HepG2 (cell line): Measurements from ENCODE around the gene TRPC4AP. TPM values are rescaled to one million over a fixed set of nuclear protein-coding genes. Genes with fewer than 3 reads are reported as not detected.
A peak's percentile ranks its signal among the peaks of the same experiment; 100 is the strongest.

Source experiments
- ATAC-seq: fragments of 200-7000 bp; cut with Tn5 transposase; 3 replicates; pipeline ENCODE4 v1.9.1; 2020; ENCODE audit warnings: mild to moderate bottlenecking, moderate library complexity
- BruUV-seq: library from RNA; stranded (reverse); fragments of 400-500 nt; replicated peaks from 2 replicates; lab custom pipeline; 2021; lab: Mats Ljungman, UMichigan
- CTCF ChIA-PET: fragments of 300-600 bp; formaldehyde crosslinking; extraction: SDS; loops from one replicate; lab custom pipeline; 2021; ENCODE audit warnings: low total read pairs, inconsistent platforms, low intra/inter-chr PET ratio; lab: Yijun Ruan, JAX
- POLR2A ChIA-PET: fragments of 350-600 bp; sonication (Branson Sonifier 250); formaldehyde crosslinking; loops from one replicate; lab custom pipeline; 2020; ENCODE audit warnings: antibody characterized with exemption, inconsistent platforms; lab: Yijun Ruan, JAX
- DNase-seq: peaks from one replicate; pipeline ENCODE4 v3.0.0-alpha.2; 2015; ENCODE audit warnings: low spot score
- FAIRE-seq: peaks from 3 replicates; lab custom pipeline; 2011; peaks lifted over from hg19 to GRCh38; lab: Jason Lieb, UNC
- H2AFZ ChIP-seq: one replicate; pipeline ENCODE4 v1.6.1; 2011; ENCODE audit warnings: low read length, inconsistent platforms
- H3K27ac ChIP-seq: fragments of 300-600 bp; 3 replicates; pipeline ENCODE4 v1.8.0; 2011; ENCODE audit warnings: mixed run types, mild to moderate bottlenecking, mixed read lengths, low read length, inconsistent platforms; ENCODE audit not compliant: insufficient read depth; ENCODE audit errors: extremely low read length
- H3K27me3 ChIP-seq, 2 experiments: fragments of 200-600 bp in 1 of 2; 2 replicates in 1 of 2; 3 replicates in 1 of 2; pipeline versions ENCODE4 v1.6.0 to v1.8.0; 2011; ENCODE audit warnings: low read length in 2 of 2, mild to moderate bottlenecking in 2 of 2, moderate library complexity in 2 of 2, inconsistent platforms in 1 of 2; ENCODE audit not compliant: insufficient read depth in 2 of 2, control insufficient read depth in 1 of 2
- H3K36me3 ChIP-seq, 2 experiments: fragments of 200-600 bp in 1 of 2; replicated peaks in 1 of 2; 2 replicates in 1 of 2; 3 replicates in 1 of 2; pipeline versions ENCODE4 v1.5.1 to v1.8.0; 2011; ENCODE audit warnings: low read length in 2 of 2, inconsistent platforms in 1 of 2; ENCODE audit not compliant: insufficient read depth in 2 of 2, control insufficient read depth in 1 of 2
- H3K4me1 ChIP-seq: 2 replicates; pipeline ENCODE4 v1.5.1; 2012; ENCODE audit warnings: low read length, inconsistent platforms; ENCODE audit not compliant: insufficient read depth
- H3K4me2 ChIP-seq: 2 replicates; pipeline ENCODE4 v1.6.0; 2011; ENCODE audit warnings: low read depth, low read length, inconsistent platforms
- H3K4me3 ChIP-seq, 3 experiments: fragments of 200-600 bp in 1 of 3; sonication (generic), shearing (Covaris generic) in 1 of 3; replicated peaks in 1 of 3; 2 replicates each; pipeline ENCODE4 v1.5.1; 2011 to 2016; ENCODE audit warnings: low read length in 3 of 3, inconsistent platforms in 2 of 3, low read depth in 2 of 3, mild to moderate bottlenecking in 2 of 3, control low read depth in 1 of 3, mixed read lengths in 1 of 3; ENCODE audit not compliant: insufficient read depth in 1 of 3
- H3K79me2 ChIP-seq: one replicate; pipeline ENCODE4 v1.6.1; 2011; ENCODE audit warnings: low read length, inconsistent platforms; ENCODE audit not compliant: insufficient read depth
- H3K9ac ChIP-seq: 2 replicates; pipeline ENCODE4 v1.6.0; 2011; ENCODE audit warnings: mild to moderate bottlenecking, low read depth, low read length, inconsistent platforms; ENCODE audit not compliant: insufficient read depth
- H3K9me3 ChIP-seq: 2 replicates; pipeline ENCODE4 v1.5.1; 2012; ENCODE audit warnings: mild to moderate bottlenecking, low read length
- H4K20me1 ChIP-seq: 2 replicates; pipeline ENCODE4 v1.6.0; 2011; ENCODE audit warnings: inconsistent platforms, mild to moderate bottlenecking, low read length, moderate library complexity; ENCODE audit not compliant: insufficient read depth
- AHR ChIP-seq: IDR thresholded peaks from 2 replicates; pipeline ENCODE4 v1.6.1; 2018; ENCODE audit warnings: missing genetic modification reagents, missing compliant biosample characterization
- ARHGAP35 ChIP-seq: sonication (generic); formaldehyde crosslinking; IDR thresholded peaks from 2 replicates; pipeline ENCODE4 v1.9.0; 2022; ENCODE audit warnings: mild to moderate bottlenecking, inconsistent platforms, moderate library complexity, missing genetic modification reagents, borderline replicate concordance
- BORCS8-MEF2B ChIP-seq: sonication (generic); formaldehyde crosslinking; IDR thresholded peaks from 2 replicates; pipeline ENCODE4 v1.8.0; 2022; ENCODE audit warnings: mild to moderate bottlenecking, missing genetic modification reagents
- BRCA1 ChIP-seq: sonication (generic); formaldehyde crosslinking; IDR thresholded peaks from 2 replicates; pipeline ENCODE4 v1.4.0; 2020; ENCODE audit warnings: missing genetic modification reagents
- HNRNPLL ChIP-seq: fragments of 200-400 bp; formaldehyde crosslinking; IDR thresholded peaks from 2 replicates; pipeline ENCODE4 v1.6.1; 2017; ENCODE audit warnings: mild to moderate bottlenecking, low read depth, low read length; ENCODE audit not compliant: poor library complexity, severe bottlenecking
- RBM22 ChIP-seq: fragments of 200-400 bp; formaldehyde crosslinking; optimal IDR thresholded peaks from 2 replicates; pipeline ENCODE3; 2017; ENCODE audit warnings: mild to moderate bottlenecking, low read length, moderate library complexity
- SRSF1 ChIP-seq: fragments of 200-400 bp; formaldehyde crosslinking; optimal IDR thresholded peaks from 2 replicates; pipeline ENCODE3; 2017; ENCODE audit warnings: mild to moderate bottlenecking, low read depth, low read length, moderate library complexity
- SRY ChIP-seq: sonication (generic); formaldehyde crosslinking; IDR thresholded peaks from 2 replicates; pipeline ENCODE4 v1.8.0; 2022; ENCODE audit warnings: mild to moderate bottlenecking, missing genetic modification reagents
- TAF15 ChIP-seq: fragments of 200-400 bp; formaldehyde crosslinking; IDR thresholded peaks from one replicate; pipeline ENCODE4 v1.6.1; 2018; ENCODE audit warnings: mild to moderate bottlenecking, low read depth, low read length; ENCODE audit not compliant: poor library complexity, severe bottlenecking
- TERF1 ChIP-seq: sonication (generic); formaldehyde crosslinking; IDR thresholded peaks from 2 replicates; pipeline ENCODE4 v1.8.0; 2022; ENCODE audit warnings: mild to moderate bottlenecking, missing genetic modification reagents, moderate library complexity
- XBP1 ChIP-seq: sonication (generic); formaldehyde crosslinking; IDR thresholded peaks from 2 replicates; pipeline ENCODE4 v1.5.0; 2020; ENCODE audit warnings: missing genetic modification reagents
- ZFX ChIP-seq: sonication (generic); formaldehyde crosslinking; IDR thresholded peaks from 2 replicates; pipeline ENCODE4 v1.4.0; 2020; ENCODE audit warnings: mild to moderate bottlenecking, low read depth, missing genetic modification reagents, moderate library complexity
- ZNF142 ChIP-seq: sonication (generic); formaldehyde crosslinking; IDR thresholded peaks from 2 replicates; pipeline ENCODE4 v1.4.0; 2020; ENCODE audit warnings: missing genetic modification reagents
- ZNF232 ChIP-seq: sonication (generic); formaldehyde crosslinking; IDR thresholded peaks from 2 replicates; pipeline ENCODE4 v1.4.0; 2020; ENCODE audit warnings: missing genetic modification reagents, borderline replicate concordance
- ZNF333 ChIP-seq: sonication (generic); formaldehyde crosslinking; IDR thresholded peaks from 2 replicates; pipeline ENCODE4 v1.4.0; 2020; ENCODE audit warnings: mild to moderate bottlenecking, missing genetic modification reagents, borderline replicate concordance
- ZNF660 ChIP-seq: sonication (generic); formaldehyde crosslinking; IDR thresholded peaks from 2 replicates; pipeline ENCODE4 v1.5.1; 2020; ENCODE audit warnings: mild to moderate bottlenecking, low read depth, missing genetic modification reagents, borderline replicate concordance
- ZNF792 ChIP-seq: IDR thresholded peaks from 2 replicates; pipeline ENCODE4 v1.6.1; 2016
- ZNF816 ChIP-seq: sonication (generic); formaldehyde crosslinking; IDR thresholded peaks from 2 replicates; pipeline ENCODE4 v1.8.0; 2022; ENCODE audit warnings: missing genetic modification reagents, mild to moderate bottlenecking, borderline replicate concordance
- WGBS: methylation state at CpG from one replicate; pipeline ENCODE4 v1.1.6; 2017; ENCODE audit warnings: low lambda C conversion rate; 5-methylcytosine and 5-hydroxymethylcytosine counted together
- in situ Hi-C: cut with HindIII; loops from 2 replicates; pipeline ENCODE4 v1.10.0; 2017; ENCODE audit warnings: low pct_unique_long_range_greater_than_20kb; ENCODE audit not compliant: extremely low pct_ligation_motif_present
- intact Hi-C: fragments of 100-400 bp; cut with micrococcal nuclease; formaldehyde crosslinking; loops from one replicate; pipeline ENCODE4 v1.10.0; 2022; ENCODE audit not compliant: unreplicated experiment
- polyA plus RNA-seq, 8 experiments: library from polyadenylated mRNA; depleted of rRNA in 3 of 8; stranded (reverse) in 7 of 8; unstranded in 1 of 8; fragments of >200 nt; fragmentation: Illumina TruSeq in 4 of 8; extraction: Trizol in 4 of 8; gene quantifications; 2 replicates each; pipeline versions ENCODE4 v1.2.1 to v1.2.3, GENCODE V29; 2011 to 2016; ENCODE audit warnings: low read depth in 4 of 8, missing spikeins in 1 of 8, mixed read lengths in 1 of 8; ENCODE audit not compliant: insufficient read depth in 1 of 8
- total RNA-seq, 5 experiments: library from RNA; depleted of rRNA; stranded (reverse); fragments of >200 nt; fragmentation: Illumina TruSeq; extraction: Trizol; gene quantifications; 2 replicates each; pipeline ENCODE4 v1.2.3, GENCODE V29; 2016; ENCODE audit warnings: low read depth in 1 of 5

TRPC4AP gene
- total and polyA plus RNA-seq, 2 of the 13 experiments (the other 11 are each of a cell fraction or from before 2014, with no cell fraction given), result 136 to 137 TPM

GRCh38 chr20:35000922-35001595 is 91.5 kb downstream of the TRPC4AP start:
- 96% methylated on average over 28 of the region's 28 CpGs for WGBS
- no peaks in the 10 kb centered on the region; the same call in 1 of the 2 replicates for H4K20me1 ChIP-seq
- peaks cover 62 to 73% of the 10 kb centered on the region in 2 experiments for H3K36me3 ChIP-seq
- H3K4me2 ChIP-seq, result no peak overlapping the region
- no TSS peak for BruUV-seq
- H3K4me1 ChIP-seq, result peaks cover 11% of the 10 kb centered on the region
- no peak overlapping the region for H3K4me3 ChIP-seq
- intact Hi-C loops (no loop called here), in situ Hi-C loops (no loop called here)
- H3K9me3 ChIP-seq, result no peaks in the 10 kb centered on the region
- H3K79me2 ChIP-seq, result no peaks in the 10 kb centered on the region
- H3K27me3 ChIP-seq, result no peaks in the 10 kb centered on the region
- H3K27ac ChIP-seq, result no peak overlapping the region
- ChIA-PET POLR2A (interaction anchor here (1.1 to 1.8 kb wide), 1 partner anchor 46 kb away, joined by 3 to 5 read pairs; the partner anchor contains the start of genes GSS and MYH7B), CTCF (no interaction called here)
- FAIRE-seq (no peak), ATAC-seq (no peak), DNase-seq (no peak)
- no peak overlapping the region for H3K9ac ChIP-seq
- no peak overlapping the region for H2AFZ ChIP-seq
- peak; percentile 20 for TF ChIP-seq RBM22
- no peak for TF ChIP-seq AHR (CRISPR knock-in tag)
- no peak for TF ChIP-seq ZNF142 (CRISPR knock-in tag)
- TF ChIP-seq ZFX (CRISPR knock-in tag), result no peak
- TF ChIP-seq SRSF1, result peak; percentile 53
- TF ChIP-seq SRY (CRISPR knock-in tag), result no peak
- TF ChIP-seq ZNF660, result no peak
- no peak for TF ChIP-seq ARHGAP35
- TF ChIP-seq XBP1 (CRISPR knock-in tag), result no peak
- no peak for TF ChIP-seq ZNF333
- TF ChIP-seq BRCA1, result no peak
- no peak for TF ChIP-seq ZNF816 (CRISPR knock-in tag)
- 0 out of 2 replicates have a peak, but pooled peaks have one; percentile 24 for TF ChIP-seq TERF1 (CRISPR knock-in tag)
- peak; percentile 22 for TF ChIP-seq HNRNPLL
- no peak for TF ChIP-seq TAF15
- no peak for TF ChIP-seq ZNF792 (CRISPR knock-in tag)
- TF ChIP-seq BORCS8-MEF2B (CRISPR knock-in tag), result no peak
- 0 out of 2 replicates have a peak, but pooled peaks have one; percentile 3 for TF ChIP-seq ZNF232
